ENCODE measurements around the gene PRKCE. TPM values are rescaled to one million over a fixed set of nuclear protein-coding genes. Genes with fewer than 3 reads are reported as not detected.

PRKCE gene
- total RNA-seq, 2 experiments from 2014 or later: 12.5 to 13.6 TPM

GRCh38 chr2:45894211-45894610, 242.7 kb downstream of the PRKCE start:
- no peak overlapping the region for H3K27ac Mint-ChIP-seq
- intact Hi-C loops (cut with micrococcal nuclease): no loop called here
- no peak for DNase-seq
- H3K9me3 Mint-ChIP-seq: no peaks in the 10 kb centered on the region
- no peak overlapping the region for H3K4me3 Mint-ChIP-seq
- ChIA-PET CTCF (no interaction called here), POLR2A (no interaction called here)
- no peaks in the 10 kb centered on the region for H3K36me3 Mint-ChIP-seq
- H3K27me3 Mint-ChIP-seq: no peaks in the 10 kb centered on the region
- peaks cover 14% of the 10 kb centered on the region for H3K4me1 Mint-ChIP-seq (ENCODE audit: low read depth)

- Mint-ChIP-seq H3K27me3 (no peaks in the 10 kb centered on the region), H3K4me1 (ENCODE audit: low read depth) (peaks cover 8% of the 10 kb centered on the region), H3K9me3 (no peaks in the 10 kb centered on the region), H3K27ac (no peak overlapping the region), H3K4me3 (no peak overlapping the region), H3K36me3 (no peaks in the 10 kb centered on the region)
- DNase-seq: no peak
- CTCF ChIA-PET: no interaction called here
- POLR2A ChIA-PET: no interaction called here
- intact Hi-C loops (cut with micrococcal nuclease): no loop called here
These were observed 243.9 kb downstream of the PRKCE start for GRCh38 chr2:45895241-45895861.

GRCh38 chr2:45896311-45896710, 244.8 kb downstream of the PRKCE start:
- CTCF ChIA-PET: interaction anchor here (0.7 kb wide), 1 partner anchor 101 kb away, joined by 3 read pairs; no protein-coding TSS in a partner anchor

GRCh38 chr2:45897842-45898241, 246.4 kb downstream of the PRKCE start:
- intact Hi-C loops (cut with micrococcal nuclease): no loop called here
- CTCF ChIA-PET: no interaction called here
- DNase-seq: no peak
- Mint-ChIP-seq H3K27me3 (no peaks in the 10 kb centered on the region), H3K9me3 (no peaks in the 10 kb centered on the region), H3K4me1 (ENCODE audit: low read depth) (peaks cover 7% of the 10 kb centered on the region), H3K4me3 (no peak overlapping the region), H3K27ac (no peak overlapping the region), H3K36me3 (peaks cover 3% of the 10 kb centered on the region)
- POLR2A ChIA-PET: no interaction called here

More at GRCh38 chr2:45896311-45896710, 244.8 kb downstream of the PRKCE start:
- Mint-ChIP-seq H3K4me3 (no peak overlapping the region), H3K4me1 (ENCODE audit: low read depth) (peaks cover 2% of the 10 kb centered on the region), H3K36me3 (peaks cover 3% of the 10 kb centered on the region), H3K27ac (no peak overlapping the region), H3K27me3 (no peaks in the 10 kb centered on the region), H3K9me3 (no peaks in the 10 kb centered on the region)
- DNase-seq: no peak
- POLR2A ChIA-PET: no interaction called here
- intact Hi-C loops (cut with micrococcal nuclease): no loop called here

- intact Hi-C loops (cut with micrococcal nuclease): no loop called here
- Mint-ChIP-seq H3K27ac (no peak overlapping the region), H3K4me3 (no peak overlapping the region), H3K9me3 (no peaks in the 10 kb centered on the region), H3K36me3 (peaks cover 3% of the 10 kb centered on the region), H3K4me1 (ENCODE audit: low read depth) (peaks cover 17% of the 10 kb centered on the region), H3K27me3 (no peaks in the 10 kb centered on the region)
- ChIA-PET CTCF (no interaction called here), POLR2A (interaction anchor here (0.6 kb wide), 1 partner anchor 889 kb away, joined by 5 read pairs; no protein-coding TSS in a partner anchor)
- DNase-seq: no peak
These were observed 247.3 kb downstream of the PRKCE start for GRCh38 chr2:45898819-45899218.

GRCh38 chr2:45899926-45900325, 248.5 kb downstream of the PRKCE start:
- no peak for DNase-seq
- intact Hi-C loops (cut with micrococcal nuclease): loop anchor here (5.0 kb wide), 1 partner anchor 38 kb away; no protein-coding TSS in a partner anchor
- Mint-ChIP-seq H3K27me3 (no peaks in the 10 kb centered on the region), H3K36me3 (peaks cover 3% of the 10 kb centered on the region), H3K4me3 (no peak overlapping the region), H3K4me1 (ENCODE audit: low read depth) (peaks cover 27% of the 10 kb centered on the region), H3K27ac (no peak overlapping the region), H3K9me3 (no peaks in the 10 kb centered on the region)
- ChIA-PET POLR2A (no interaction called here), CTCF (no interaction called here)

GRCh38 chr2:45901468-45902032, 250.1 kb downstream of the PRKCE start:
- intact Hi-C loops (cut with micrococcal nuclease): loop anchor here (5.0 kb wide), 1 partner anchor 39 kb away; no protein-coding TSS in a partner anchor
- ChIA-PET CTCF (no interaction called here), POLR2A (interaction anchor here (0.6 kb wide), 1 partner anchor 22 kb away, joined by 3 read pairs; no protein-coding TSS in a partner anchor)
- DNase-seq: no peak
- H3K27me3 Mint-ChIP-seq: no peaks in the 10 kb centered on the region
- H3K27ac Mint-ChIP-seq: no peak overlapping the region
- peaks cover 33% of the 10 kb centered on the region for H3K4me1 Mint-ChIP-seq (ENCODE audit: low read depth)
- no peaks in the 10 kb centered on the region for H3K9me3 Mint-ChIP-seq
- no peak overlapping the region for H3K4me3 Mint-ChIP-seq
- peaks cover 3% of the 10 kb centered on the region for H3K36me3 Mint-ChIP-seq

- Mint-ChIP-seq H3K4me3 (no peak overlapping the region), H3K4me1 (ENCODE audit: low read depth) (peaks cover 33% of the 10 kb centered on the region)
These were observed 250.9 kb downstream of the PRKCE start for GRCh38 chr2:45902380-45902779.

GRCh38 chr2:45902781-45903375, 251.4 kb downstream of the PRKCE start:
- H3K27me3 Mint-ChIP-seq: no peaks in the 10 kb centered on the region
- peaks cover 3% of the 10 kb centered on the region for H3K36me3 Mint-ChIP-seq
- ChIA-PET CTCF (interaction anchor here (0.9 kb wide), 1 partner anchor 124 kb away, joined by 3 read pairs; no protein-coding TSS in a partner anchor), POLR2A (no interaction called here)
- intact Hi-C loops (cut with micrococcal nuclease): loop anchor here (5.0 kb wide), 1 partner anchor 41 kb away; no protein-coding TSS in a partner anchor
- DNase-seq: no peak
- H3K4me3 Mint-ChIP-seq: no peak overlapping the region
- peaks cover 33% of the 10 kb centered on the region for H3K4me1 Mint-ChIP-seq (ENCODE audit: low read depth)
- H3K27ac Mint-ChIP-seq: no peak overlapping the region
- H3K9me3 Mint-ChIP-seq: no peaks in the 10 kb centered on the region

More at GRCh38 chr2:45902380-45902779, 250.9 kb downstream of the PRKCE start:
- no peaks in the 10 kb centered on the region for H3K27me3 Mint-ChIP-seq
- no peak for DNase-seq
- H3K36me3 Mint-ChIP-seq: peaks cover 3% of the 10 kb centered on the region
- H3K27ac Mint-ChIP-seq: no peak overlapping the region
- POLR2A ChIA-PET: interaction anchor here (0.6 kb wide), 1 partner anchor 21 kb away, joined by 3 read pairs; no protein-coding TSS in a partner anchor
- intact Hi-C loops (cut with micrococcal nuclease): loop anchor here (5.0 kb wide), 1 partner anchor 40 kb away; no protein-coding TSS in a partner anchor
- CTCF ChIA-PET: interaction anchor here (0.9 kb wide), 1 partner anchor 124 kb away, joined by 3 read pairs; no protein-coding TSS in a partner anchor
- no peaks in the 10 kb centered on the region for H3K9me3 Mint-ChIP-seq

- no peak overlapping the region for H3K4me3 Mint-ChIP-seq
- H3K36me3 Mint-ChIP-seq: peaks cover 3% of the 10 kb centered on the region
- H3K27ac Mint-ChIP-seq: peak overlapping the region; percentile 80
- intact Hi-C loops (cut with micrococcal nuclease): loop anchor here (1.0 to 5.0 kb wide), 2 partner anchors 42 to 54 kb away; no protein-coding TSS in a partner anchor
- H3K27me3 Mint-ChIP-seq: no peaks in the 10 kb centered on the region
- ChIA-PET POLR2A (no interaction called here), CTCF (interaction anchor here (1.3 kb wide), 1 partner anchor 31 kb away, joined by 3 read pairs; no protein-coding TSS in a partner anchor)
- H3K4me1 Mint-ChIP-seq (ENCODE audit: low read depth): peaks cover 33% of the 10 kb centered on the region
- no peaks in the 10 kb centered on the region for H3K9me3 Mint-ChIP-seq
- peak; percentile 84 for DNase-seq
These were observed 252.9 kb downstream of the PRKCE start for GRCh38 chr2:45904267-45904945.

- H3K4me3 Mint-ChIP-seq: no peak overlapping the region
These were observed 253.6 kb downstream of the PRKCE start for GRCh38 chr2:45904946-45905631.

More at GRCh38 chr2:45904946-45905631, 253.6 kb downstream of the PRKCE start:
- Mint-ChIP-seq H3K9me3 (no peaks in the 10 kb centered on the region), H3K4me1 (ENCODE audit: low read depth) (peaks cover 33% of the 10 kb centered on the region), H3K27ac (peak overlapping the region; percentile 80), H3K36me3 (peaks cover 3% of the 10 kb centered on the region), H3K27me3 (no peaks in the 10 kb centered on the region)
- ChIA-PET CTCF (interaction anchor here (1.3 kb wide), 1 partner anchor 31 kb away, joined by 3 read pairs; no protein-coding TSS in a partner anchor), POLR2A (no interaction called here)
- no peak for DNase-seq
- intact Hi-C loops (cut with micrococcal nuclease): loop anchor here (1.0 to 5.0 kb wide), 2 partner anchors 43 to 55 kb away; no protein-coding TSS in a partner anchor

Data from activated CD4-positive, alpha-beta memory T cell treated with anti-CD3 and anti-CD28 coated beads for 36 hours (primary cell).